NCI-H524 (cell line): Measurements from ENCODE around the gene SPAG9.

Experiments
- DNase-seq, 2 experiments: peaks; one replicate each; lab custom pipeline; 2025; lab: John Stamatoyannopoulos, UW

The SPAG9 gene, protein sequence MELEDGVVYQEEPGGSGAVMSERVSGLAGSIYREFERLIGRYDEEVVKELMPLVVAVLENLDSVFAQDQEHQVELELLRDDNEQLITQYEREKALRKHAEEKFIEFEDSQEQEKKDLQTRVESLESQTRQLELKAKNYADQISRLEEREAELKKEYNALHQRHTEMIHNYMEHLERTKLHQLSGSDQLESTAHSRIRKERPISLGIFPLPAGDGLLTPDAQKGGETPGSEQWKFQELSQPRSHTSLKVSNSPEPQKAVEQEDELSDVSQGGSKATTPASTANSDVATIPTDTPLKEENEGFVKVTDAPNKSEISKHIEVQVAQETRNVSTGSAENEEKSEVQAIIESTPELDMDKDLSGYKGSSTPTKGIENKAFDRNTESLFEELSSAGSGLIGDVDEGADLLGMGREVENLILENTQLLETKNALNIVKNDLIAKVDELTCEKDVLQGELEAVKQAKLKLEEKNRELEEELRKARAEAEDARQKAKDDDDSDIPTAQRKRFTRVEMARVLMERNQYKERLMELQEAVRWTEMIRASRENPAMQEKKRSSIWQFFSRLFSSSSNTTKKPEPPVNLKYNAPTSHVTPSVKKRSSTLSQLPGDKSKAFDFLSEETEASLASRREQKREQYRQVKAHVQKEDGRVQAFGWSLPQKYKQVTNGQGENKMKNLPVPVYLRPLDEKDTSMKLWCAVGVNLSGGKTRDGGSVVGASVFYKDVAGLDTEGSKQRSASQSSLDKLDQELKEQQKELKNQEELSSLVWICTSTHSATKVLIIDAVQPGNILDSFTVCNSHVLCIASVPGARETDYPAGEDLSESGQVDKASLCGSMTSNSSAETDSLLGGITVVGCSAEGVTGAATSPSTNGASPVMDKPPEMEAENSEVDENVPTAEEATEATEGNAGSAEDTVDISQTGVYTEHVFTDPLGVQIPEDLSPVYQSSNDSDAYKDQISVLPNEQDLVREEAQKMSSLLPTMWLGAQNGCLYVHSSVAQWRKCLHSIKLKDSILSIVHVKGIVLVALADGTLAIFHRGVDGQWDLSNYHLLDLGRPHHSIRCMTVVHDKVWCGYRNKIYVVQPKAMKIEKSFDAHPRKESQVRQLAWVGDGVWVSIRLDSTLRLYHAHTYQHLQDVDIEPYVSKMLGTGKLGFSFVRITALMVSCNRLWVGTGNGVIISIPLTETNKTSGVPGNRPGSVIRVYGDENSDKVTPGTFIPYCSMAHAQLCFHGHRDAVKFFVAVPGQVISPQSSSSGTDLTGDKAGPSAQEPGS (N-terminal part only)

DNA sequence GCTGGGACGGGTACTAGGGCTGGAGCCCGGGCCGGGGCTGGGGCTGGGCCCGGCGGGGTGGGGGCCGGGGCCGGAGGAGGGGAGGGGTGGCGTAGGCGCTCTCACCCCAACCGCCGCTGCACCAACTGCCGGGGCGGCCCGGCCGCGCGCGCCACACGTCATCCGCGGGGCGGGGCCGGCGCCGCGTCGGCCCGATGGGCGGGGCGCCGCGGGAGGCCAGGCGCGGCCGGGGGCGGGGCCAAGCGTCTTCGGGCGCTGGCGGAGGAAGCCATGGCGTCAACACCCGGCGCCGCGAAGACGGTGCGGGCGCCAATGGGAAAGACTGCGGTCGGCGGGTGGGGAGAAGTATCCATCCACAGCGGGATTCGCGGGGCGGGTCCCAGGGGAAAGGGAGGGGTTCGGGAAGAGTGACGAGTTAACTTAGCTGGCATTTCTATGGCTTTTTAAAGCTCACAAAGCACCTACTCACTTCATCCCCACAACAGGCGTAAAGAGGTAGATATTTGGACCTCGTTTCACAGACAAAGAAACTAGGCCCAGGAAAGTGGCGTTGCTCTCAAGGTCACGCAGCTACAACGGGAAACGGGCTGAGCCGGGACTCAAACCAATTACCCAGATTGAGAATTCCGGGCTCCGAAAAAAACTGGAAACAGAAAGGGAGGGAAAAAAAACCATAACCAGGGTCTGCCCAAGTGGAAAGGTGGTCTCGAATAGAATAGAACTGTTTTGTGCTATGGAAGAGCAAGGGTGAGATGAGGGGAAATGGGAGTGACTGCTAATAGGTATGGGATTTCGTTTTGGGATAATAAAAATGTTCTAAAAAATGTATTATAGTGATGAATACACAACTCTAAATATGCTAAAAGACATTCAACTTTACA lies at the start of gene SPAG9:
Gene SPAG9, minus strand, starts transcription at position 130 of the 881 bp plus-strand sequence. CDS start 212 bp downstream, outside the sequence.
- DNase-seq = peak; percentile 74 to 96

DNA sequence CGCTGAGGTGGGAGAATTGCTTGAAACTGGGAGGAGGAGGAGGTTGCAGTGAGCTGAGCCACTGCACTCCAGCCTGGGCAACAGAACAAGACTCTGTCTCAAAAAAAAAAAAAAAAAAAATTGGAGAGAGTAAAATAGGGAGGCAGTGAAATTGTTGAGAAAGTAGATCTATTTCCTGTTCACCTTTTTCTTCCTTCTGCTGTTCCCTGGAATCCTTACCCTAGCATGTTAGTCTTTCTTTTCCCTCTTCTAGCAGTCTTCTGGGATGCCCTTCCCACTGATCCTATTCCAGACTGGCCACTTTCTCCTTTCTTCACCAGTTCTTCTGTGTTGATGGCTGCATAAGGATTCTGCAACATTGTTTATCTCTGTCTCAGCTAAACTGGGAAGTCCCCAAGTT lies 48.7 kb upstream of the SPAG9 start:
- DNase-seq = no peak

DNA sequence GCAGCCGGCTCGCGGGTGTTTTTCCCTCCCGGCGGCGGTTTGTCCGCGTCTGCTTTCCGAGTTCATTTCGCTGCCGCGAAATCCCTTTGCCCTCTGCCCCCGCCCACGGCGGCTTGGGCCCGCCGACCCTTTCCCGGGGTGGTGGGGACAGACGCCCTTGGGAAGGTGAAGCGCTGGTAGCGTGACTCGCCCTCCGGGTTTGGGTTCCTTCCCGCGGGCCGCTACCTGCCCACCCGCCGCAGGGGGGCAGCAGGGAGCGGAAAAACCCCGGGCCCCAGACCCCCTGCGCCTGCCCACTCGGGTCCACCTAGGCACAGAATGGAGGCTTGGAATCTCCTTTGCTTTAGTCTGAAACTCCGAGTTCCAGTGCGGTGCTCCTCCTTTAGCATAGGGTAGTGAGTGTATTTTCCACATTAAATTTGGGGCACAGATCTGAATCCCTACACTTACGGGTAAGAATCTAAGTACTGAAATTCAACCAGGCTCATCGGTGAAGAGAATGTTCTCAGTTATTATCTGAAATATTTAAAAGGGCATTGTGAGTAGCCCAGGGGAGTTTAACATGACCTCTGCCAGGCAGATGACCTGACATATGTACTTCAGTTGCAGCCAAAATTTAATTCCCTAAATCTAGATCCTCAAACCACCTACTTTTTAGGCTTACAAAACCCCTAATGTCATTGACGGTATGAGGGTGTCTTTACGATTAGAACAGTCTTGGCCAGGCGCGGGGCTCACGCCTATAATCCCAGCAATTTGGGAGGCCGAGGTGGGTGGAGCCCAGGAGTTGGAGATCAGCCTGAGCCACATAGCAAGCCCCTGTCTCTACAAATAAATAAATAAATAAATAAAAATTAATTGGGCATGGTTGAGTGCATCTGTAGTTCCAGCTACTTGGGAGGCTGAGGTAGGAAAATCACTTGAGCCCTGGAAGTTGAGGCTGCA lies 46.6 kb upstream of the SPAG9 start:
- DNase-seq = peak; percentile 52 to 69

DNA sequence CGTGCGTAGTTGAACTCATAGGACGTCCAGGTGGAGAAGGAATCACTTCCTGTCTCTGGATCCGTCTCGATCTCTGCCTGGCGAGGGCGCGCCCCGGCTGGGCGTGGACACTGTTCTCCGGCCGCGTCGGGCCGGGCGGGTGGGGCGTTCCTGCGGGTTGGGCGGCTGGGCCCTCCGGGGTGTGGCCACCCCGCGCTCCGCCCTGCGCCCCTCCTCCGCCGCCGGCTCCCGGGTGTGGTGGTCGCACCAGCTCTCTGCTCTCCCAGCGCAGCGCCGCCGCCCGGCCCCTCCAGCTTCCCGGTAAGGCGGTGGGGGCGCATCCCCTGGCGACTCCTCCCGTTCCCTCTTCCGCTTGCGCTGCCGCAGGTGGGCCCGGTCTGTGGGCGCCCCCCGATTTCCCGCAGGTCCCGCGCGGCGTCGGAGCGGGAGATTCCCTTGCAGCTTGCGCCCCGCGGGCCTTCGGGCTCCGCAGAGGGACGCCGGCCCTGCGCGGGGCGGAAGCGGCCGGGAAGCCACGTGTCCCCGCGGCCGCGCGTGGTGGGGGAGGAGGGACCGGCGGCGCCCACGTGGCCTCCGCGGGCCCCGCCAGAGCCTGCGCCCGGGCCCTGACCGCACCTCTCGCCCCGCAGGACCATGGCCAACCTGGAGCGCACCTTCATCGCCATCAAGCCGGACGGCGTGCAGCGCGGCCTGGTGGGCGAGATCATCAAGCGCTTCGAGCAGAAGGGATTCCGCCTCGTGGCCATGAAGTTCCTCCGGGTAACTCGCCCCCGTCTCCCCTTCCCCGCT lies 45.7 kb upstream of the SPAG9 start, which contains the start of gene NME2:
Gene NME2, plus strand, starts transcription at position 214 of the 789 bp plus-strand sequence. Its CDS starts 420 bp downstream, at position 634.
- peak; percentile 89 to 92 for DNase-seq

DNA sequence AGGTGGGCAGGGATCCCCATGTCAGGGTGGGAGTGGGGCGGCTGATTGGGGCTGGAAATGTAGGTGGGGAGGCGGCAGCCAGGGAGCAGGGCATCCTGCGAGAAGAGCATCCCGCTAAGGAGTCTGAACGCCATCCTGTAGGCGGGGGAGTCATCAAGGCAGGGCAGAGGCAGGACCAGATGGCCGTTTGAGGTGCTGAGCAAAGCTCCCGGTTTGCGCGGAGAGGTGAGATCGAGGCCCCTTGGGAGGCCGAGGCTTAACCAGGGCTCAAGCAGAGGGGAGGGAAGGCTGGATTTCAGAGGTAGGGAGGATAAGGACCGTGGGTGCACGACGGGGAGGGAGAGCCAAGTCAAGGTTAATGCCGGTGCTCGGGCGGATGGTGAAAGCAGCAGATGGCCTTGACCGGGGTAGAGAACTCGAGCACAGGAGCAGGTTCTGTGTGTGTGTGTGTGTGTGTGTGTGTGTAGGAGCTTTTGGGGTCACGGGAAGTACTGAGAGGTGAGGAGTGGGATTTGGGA lies 45.1 kb upstream of the SPAG9 start:
- peak; percentile 89 to 91 for DNase-seq

DNA sequence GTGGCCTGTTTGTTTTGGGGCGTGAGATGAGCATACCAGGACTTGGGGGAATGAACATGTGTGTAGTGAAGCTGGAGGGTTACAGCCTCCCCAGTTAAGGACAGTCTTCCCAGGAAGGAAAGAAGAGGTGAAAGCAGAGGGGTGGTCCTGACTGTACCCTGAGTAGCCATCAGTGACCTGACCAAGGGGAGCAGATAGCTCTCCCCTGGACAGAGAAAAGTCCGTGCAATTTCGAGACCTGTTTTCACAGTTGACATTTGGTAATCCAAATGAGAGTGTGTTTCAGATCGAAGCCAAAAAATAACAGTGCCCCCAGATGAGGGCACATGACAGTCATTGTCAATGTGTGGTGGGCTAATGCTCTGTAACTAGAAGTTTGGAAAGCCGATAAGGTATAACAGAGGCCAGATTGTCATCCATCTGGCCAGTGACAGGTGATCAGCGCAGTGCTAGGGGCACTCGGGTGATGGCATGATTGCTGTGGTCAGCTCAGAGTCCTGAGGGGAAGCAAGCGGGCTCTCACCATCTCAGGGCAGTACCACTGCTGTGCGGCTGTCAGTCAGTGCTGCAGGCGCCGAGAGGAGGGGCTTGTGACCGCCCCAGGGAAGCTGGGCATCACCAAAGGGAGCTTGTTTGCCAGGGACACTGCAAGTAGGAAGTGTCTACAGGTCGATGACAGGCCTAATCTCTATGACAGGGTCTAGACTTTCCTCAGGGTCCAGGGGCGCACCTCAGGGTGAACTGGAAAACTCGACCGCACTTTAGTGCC lies 44.4 kb upstream of the SPAG9 start:
- DNase-seq = peak; percentile 78 to 85

DNA sequence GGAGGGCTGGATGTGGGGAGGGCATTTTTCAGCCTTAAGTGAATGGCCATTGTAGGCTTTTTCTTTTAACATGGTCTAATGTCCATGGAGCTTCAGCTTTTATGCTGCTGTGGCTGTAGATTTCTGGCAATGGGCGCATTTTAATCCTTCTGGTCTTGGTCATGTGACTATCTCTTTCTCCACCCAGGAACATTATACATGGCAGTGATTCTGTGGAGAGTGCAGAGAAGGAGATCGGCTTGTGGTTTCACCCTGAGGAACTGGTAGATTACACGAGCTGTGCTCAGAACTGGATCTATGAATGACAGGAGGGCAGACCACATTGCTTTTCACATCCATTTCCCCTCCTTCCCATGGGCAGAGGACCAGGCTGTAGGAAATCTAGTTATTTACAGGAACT lies 40.9 kb upstream of the SPAG9 start:
- no peak for DNase-seq

DNA sequence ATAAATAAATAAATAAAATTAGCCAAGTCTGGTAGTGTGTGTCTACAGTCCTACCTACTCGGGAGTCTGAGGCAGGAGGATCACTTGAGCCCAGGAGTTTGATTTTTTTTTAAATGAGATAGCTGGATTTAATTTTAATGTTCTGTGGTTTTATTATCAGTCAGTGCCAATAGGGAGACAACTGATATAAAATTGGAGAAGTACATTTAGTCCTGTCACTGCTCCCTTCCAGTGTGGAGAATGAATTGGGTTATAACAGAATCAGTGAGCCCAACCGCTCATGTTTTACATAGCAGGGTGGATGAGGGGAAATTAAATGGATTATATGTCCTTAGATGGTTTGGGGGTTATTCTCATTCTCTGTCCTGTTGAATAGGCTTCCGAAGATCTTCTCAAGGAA lies 38.9 kb upstream of the SPAG9 start:
- no peak for DNase-seq

DNA sequence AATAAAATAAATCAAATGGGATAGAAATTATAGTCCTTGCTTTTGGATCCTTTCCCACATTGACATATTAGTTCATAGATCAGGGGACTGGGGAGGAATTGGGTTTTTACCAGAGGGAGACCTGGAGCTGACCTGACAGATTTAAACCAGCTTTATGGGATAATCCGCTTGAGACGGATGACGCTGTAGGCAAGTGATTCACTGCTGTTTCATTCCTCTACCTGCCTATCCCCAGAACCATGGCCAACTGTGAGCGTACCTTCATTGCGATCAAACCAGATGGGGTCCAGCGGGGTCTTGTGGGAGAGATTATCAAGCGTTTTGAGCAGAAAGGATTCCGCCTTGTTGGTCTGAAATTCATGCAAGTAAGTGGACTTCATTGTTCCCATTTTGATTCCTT lies 34.7 kb upstream of the SPAG9 start:
- DNase-seq = peak in 1 of 2 experiments; percentile 66

DNA sequence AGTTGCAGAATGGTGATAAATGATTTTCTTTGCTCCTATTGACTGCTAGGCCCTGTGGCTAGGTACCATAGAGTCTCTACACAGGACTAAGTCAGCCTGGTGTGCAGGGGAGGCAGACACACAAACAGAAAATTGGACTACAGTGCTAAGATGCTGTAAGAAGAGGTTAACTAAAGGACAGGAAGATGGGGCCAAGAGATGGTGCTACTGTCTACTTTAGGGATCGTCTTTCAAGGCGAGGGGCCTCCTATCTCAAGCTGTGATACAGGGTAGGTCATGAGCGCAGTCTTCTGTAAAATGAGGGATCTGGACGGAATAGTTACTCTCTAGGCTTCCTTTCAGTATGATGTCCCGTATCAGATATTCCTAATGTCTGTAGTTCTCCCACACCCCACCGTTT lies 33.5 kb upstream of the SPAG9 start:
- peak; percentile 16 to 36 for DNase-seq

DNA sequence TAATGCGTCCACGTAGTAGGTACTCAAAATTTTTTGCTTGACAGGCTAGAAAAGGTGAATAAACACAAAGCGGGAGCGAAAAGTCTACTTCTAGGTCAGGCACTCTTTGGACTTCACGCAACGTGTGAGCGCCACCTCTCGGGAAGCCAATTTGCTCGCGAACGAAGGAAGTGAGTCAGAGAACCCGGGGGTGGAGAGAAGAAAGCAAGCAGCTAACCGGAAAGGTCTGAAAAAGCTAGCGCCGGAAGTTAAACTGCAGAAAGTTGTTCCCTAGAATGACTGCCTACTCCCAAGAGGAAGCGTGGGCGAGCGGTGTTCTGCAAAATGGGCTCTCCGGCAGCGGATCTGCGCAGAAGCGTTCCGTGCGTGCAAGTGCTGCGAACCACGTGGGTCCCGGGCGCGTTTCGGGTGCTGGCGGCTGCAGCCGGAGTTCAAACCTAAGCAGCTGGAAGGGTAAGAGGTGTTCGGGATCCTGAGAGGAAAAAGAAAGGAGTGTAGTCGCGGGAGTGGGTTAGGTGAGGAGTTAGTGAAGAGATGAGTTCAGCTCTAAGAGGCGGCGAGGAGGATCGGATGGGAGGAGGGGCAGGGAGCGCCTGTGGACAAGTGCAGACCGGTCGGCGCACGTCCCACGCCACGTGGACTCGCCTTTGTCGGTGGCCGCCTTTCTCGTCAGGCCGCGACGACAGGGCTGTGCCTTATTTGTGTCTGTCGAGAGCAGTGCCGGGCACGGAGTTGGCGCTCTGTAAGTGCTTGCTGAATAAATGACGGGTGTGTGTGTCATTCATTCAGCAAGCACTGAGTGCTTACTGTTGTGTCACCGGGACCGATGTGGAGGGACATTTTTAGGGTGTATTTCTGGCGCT lies 32.8 kb upstream of the SPAG9 start, which contains the start of gene NME1:
Gene NME1, plus strand, starts transcription at position 350 of the 863 bp plus-strand sequence. CDS start 2,096 bp downstream, outside the sequence.
- DNase-seq = peak; percentile 99 to 100

DNA sequence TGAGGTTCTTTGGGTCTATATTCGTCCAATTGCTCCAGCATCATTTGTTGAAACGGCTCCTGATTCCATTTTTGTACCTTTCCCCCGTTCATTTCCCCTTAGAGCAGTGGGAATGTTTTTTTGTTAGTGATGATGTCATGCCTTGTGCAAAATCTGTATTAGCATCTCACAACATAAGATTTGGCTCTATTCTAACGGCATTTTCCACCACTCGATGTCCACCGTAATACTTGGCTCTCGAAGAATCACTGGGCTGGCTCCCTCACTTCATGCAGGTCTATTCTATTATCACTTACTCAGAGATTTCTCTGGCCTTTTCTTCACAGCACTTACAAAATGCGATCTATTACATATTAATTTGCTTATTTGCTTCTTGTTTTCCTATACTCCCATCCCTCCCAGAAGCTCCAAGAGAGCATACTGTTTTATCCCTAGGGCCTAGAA lies 32.1 kb upstream of the SPAG9 start:
- no peak for DNase-seq

DNA sequence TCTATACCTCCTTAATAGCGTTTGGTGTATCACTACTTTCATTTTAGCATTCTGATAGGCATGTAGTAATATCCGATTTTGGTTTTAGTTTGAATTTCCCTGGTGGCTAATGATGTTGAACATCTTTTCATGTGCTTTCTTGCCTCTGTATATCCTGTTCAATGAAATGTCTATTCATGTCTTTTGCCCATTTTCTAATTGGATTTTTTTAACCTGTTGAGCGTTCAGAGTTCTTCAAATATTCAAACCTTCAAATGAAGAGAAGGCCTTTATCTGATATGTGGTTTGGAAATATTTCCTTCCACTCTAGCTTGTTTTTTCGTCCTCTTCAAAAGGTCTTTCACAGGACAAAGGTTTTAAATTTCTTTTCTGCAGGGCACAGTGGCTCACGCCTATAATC lies 30.3 kb upstream of the SPAG9 start:
- DNase-seq = no peak

DNA sequence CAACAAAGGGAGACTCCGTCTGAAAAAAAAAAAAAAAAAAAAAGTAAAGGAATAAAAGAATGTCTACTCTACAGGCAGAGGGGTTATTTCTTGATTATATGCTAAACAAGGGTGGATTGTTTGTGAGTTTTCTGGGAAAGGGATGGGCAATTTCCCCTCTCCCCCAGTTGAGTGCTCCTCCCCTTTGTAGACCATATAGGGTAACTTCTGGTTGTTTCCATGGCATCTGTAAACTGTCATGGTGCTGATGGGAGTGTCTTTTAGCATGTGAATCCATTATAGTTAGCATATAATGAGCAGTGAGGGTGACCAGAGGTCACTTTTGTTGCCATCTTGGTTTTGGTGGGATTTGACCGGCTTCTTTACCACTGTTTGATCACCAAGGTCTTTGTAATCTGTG lies 28.5 kb upstream of the SPAG9 start:
- DNase-seq = no peak

DNA sequence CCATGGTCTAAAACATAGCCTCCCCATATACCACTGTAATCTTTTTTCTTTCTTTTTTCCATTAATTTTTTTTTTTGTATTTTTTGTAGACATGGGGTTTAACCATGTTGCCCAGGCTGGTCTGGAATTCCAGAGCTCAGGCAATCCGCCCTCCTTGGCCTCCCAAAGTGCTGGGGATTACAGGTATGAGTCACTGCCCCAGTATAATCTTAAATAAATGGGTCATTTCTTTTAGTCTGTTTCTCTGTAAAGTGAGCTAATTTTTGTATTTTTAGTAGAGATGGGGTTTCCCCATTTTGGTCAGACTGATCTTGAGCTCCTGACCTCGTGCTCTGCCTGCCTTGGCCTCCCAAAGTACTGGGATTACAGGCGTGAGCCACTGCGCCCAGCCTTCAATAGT lies 27.0 kb upstream of the SPAG9 start:
- no peak for DNase-seq

DNA sequence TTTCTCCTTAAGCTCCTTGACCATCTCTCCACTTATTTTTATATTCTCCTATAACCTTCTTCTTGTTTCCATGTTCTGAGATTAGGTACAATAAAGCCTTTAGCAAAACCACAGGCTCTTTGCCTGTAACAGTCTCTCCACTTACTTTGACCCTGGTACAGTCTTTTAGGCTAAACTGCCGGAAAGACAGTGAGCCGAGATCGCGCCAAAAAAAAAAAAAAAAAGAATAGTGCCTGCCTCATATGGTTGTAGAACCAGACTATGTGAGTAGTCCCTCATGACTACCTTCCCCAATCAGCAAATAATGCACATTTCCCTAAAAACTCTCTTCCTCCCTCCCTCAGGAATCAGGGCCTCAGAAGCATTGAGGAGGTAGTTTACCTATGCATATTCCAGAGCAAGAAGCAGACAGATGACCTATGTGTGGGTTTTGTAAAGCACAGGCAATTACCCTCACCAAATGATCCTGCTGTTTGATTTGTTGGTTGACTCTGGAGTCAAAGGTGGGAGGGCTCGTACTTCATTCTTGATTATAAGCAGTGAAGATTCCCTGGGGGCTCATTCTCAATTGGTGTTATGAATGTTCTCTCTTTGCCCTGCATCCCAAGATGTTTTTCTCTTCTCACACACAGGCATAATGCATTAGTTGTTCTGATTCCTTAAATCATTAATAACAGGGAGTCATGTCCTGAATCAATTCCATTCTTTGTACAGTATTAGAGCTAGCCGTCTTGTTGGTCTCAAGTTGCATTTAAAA lies 23.8 kb upstream of the SPAG9 start:
- DNase-seq = no peak
